PFSK-1 (cell line): ENCODE data around the gene ACOX1.

Experiments used
- POLR2AphosphoS5 ChIP-seq: IDR thresholded peaks from 2 replicates; pipeline ENCODE4 v1.6.1; 2012; ENCODE audit warnings: low read depth, mild to moderate bottlenecking, control low read depth, low read length, moderate library complexity
- SIN3A ChIP-seq: IDR thresholded peaks from 2 replicates; pipeline ENCODE4 v1.6.1; 2012; ENCODE audit warnings: mild to moderate bottlenecking, low read length, moderate library complexity, borderline replicate concordance; ENCODE audit not compliant: insufficient read depth

GRCh38 chr17:75909051-75909811 lies 69.7 kb downstream of the ACOX1 start:
- TF ChIP-seq SIN3A (no peak), POLR2AphosphoS5 (no peak)
